Hepatocyte (in vitro differentiated cells): Measurements from ENCODE around the gene FMNL1.

Experiments
- EZH2 ChIP-seq: fragments of 200-600 bp; sonication (generic); IDR thresholded peaks from 2 replicates; pipeline ENCODE4 v1.6.1; 2016; ENCODE audit warnings: antibody characterized with exemption, mild to moderate bottlenecking, borderline replicate concordance
- EZH2phosphoT487 ChIP-seq: fragments of 200-600 bp; sonication (generic); IDR thresholded peaks from one replicate; pipeline ENCODE4 v1.6.1; 2018; ENCODE audit warnings: antibody characterized with exemption, mild to moderate bottlenecking, low read depth, moderate library complexity; ENCODE audit not compliant: unreplicated experiment, severe bottlenecking
- TF ChIP-seq, protein P1 (sequence below): fragments of 200-600 bp; sonication (generic); IDR thresholded peaks from 2 replicates; pipeline ENCODE4 v1.5.1; 2016; ENCODE audit warnings: antibody characterized with exemption, mild to moderate bottlenecking; ENCODE audit not compliant: poor library complexity

DNA sequence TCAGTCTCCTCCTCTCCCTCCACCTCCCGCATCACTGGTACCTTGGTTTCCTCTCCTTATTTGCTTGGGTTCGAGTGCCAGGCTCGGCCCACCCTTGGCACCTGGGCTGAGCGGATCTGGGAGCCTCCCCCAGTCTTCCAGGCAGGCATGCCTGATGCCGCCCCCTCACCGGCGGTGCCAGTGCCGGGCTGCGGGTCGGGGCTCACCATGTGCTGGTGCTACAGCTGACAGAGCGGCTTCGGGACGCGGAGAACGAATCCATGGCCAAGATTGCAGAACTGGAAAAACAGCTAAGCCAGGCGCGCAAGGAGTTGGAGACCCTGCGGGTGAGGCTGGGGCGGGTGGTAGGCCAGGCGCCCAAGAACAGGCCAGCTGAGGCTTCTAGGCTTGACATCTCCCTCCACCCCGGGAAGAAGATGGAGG lies 19.2 kb downstream of the FMNL1 start:
- TF ChIP-seq, protein P1, sequence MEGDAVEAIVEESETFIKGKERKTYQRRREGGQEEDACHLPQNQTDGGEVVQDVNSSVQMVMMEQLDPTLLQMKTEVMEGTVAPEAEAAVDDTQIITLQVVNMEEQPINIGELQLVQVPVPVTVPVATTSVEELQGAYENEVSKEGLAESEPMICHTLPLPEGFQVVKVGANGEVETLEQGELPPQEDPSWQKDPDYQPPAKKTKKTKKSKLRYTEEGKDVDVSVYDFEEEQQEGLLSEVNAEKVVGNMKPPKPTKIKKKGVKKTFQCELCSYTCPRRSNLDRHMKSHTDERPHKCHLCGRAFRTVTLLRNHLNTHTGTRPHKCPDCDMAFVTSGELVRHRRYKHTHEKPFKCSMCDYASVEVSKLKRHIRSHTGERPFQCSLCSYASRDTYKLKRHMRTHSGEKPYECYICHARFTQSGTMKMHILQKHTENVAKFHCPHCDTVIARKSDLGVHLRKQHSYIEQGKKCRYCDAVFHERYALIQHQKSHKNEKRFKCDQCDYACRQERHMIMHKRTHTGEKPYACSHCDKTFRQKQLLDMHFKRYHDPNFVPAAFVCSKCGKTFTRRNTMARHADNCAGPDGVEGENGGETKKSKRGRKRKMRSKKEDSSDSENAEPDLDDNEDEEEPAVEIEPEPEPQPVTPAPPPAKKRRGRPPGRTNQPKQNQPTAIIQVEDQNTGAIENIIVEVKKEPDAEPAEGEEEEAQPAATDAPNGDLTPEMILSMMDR: no peak
- TF ChIP-seq EZH2 (no peak), EZH2phosphoT487 (no peak)
